Measurements from ENCODE around the gene ARAF. TPM values are rescaled to one million over a fixed set of nuclear protein-coding genes. Genes with fewer than 3 reads are reported as not detected.

Gene ARAF
- total and polyA plus RNA-seq, 5 donors: 33.2 to 73.2 (median 67.5) TPM

Small RNAs within 50 kb of the gene (microRNA-seq; reads per million reads assigned to microRNA genes)
- 0 reads per million in 2 donors for gene MIR4769

Other genes starting within 250 kb of the ARAF start
- under 1 TPM in 2 of 4 donors, not detected in 2; 0.09 to 0.29 TPM for gene ZNF157, start 190.6 kb upstream of the ARAF start, total RNA-seq
- 0.09 TPM for gene ZNF157, start 190.6 kb upstream of the ARAF start, polyA plus RNA-seq
- 10 to 100 TPM; 13.6 to 15.0 (median 14.4) TPM for gene ZNF41, start 78.0 kb upstream of the ARAF start, total RNA-seq
- 4.6 TPM for gene ZNF41, start 78.0 kb upstream of the ARAF start, polyA plus RNA-seq
- gene TIMP1, start 21.2 kb downstream of the ARAF start, total RNA-seq: 100 to 1,000 TPM; 254 to 515 (median 403) TPM
- 284 TPM for gene TIMP1, start 21.2 kb downstream of the ARAF start, polyA plus RNA-seq
- gene SYN1, start 58.7 kb downstream of the ARAF start, total RNA-seq: 10 to 100 TPM in 2 of 4 donors, 1 to 10 TPM in 2; 8.6 to 17.5 (median 13.0) TPM
- 21.9 TPM for gene SYN1, start 58.7 kb downstream of the ARAF start, polyA plus RNA-seq
- 1 to 10 TPM; 6.1 to 7.7 (median 7.4) TPM for gene CFP, start 68.7 kb downstream of the ARAF start, total RNA-seq
- 4.7 TPM for gene CFP, start 68.7 kb downstream of the ARAF start, polyA plus RNA-seq
- 10 to 100 TPM; 24.1 to 32.3 (median 25.6) TPM for gene ELK1, start 89.4 kb downstream of the ARAF start, total RNA-seq
- 16.7 TPM for gene ELK1, start 89.4 kb downstream of the ARAF start, polyA plus RNA-seq
- 100 to 1,000 TPM in 3 of 4 donors, 10 to 100 TPM in 1; 97.8 to 115 (median 103) TPM for gene UXT, start 98.0 kb downstream of the ARAF start, total RNA-seq
- 155 TPM for gene UXT, start 98.0 kb downstream of the ARAF start, polyA plus RNA-seq

Data from right cardiac atrium (tissue), 5 donors.